Gastroesophageal sphincter (tissue), 3 donors: ENCODE results near the gene HLA-DPA1.

Source experiments
- CTCF ChIP-seq, 4 experiments: fragments of 200-600 bp in 2 of 4; fragments of 450-650 bp in 2 of 4; sonication (generic) in 1 of 4; IDR thresholded peaks; one replicate each; pipeline ENCODE4 v1.5.1; 2017 to 2019; ENCODE audit warnings: antibody characterized with exemption in 4 of 4, mild to moderate bottlenecking in 2 of 4, moderate library complexity in 2 of 4
- POLR2A ChIP-seq, 2 donors: fragments of 450-650 bp; IDR thresholded peaks; one replicate each; pipeline ENCODE4 v1.6.1; 2017; ENCODE audit warnings: antibody characterized with exemption in 2 of 2, mild to moderate bottlenecking in 2 of 2, moderate library complexity in 1 of 2

GRCh38 chr6:33091957-33092356, 18.5 kb upstream of the HLA-DPA1 start:
- TF ChIP-seq CTCF (IDR thresholded peaks at IDR 0.05): peak in 2 of 4 experiments; percentile 37 to 54
- no peak for TF ChIP-seq POLR2A (IDR thresholded peaks at IDR 0.05)
